CD4-positive, alpha-beta T cell treated with Interleukin-6 at 100 ng/mL for 8 hours (primary cell): Measurements from ENCODE around the gene MIOX.

Source experiments
- DNase-seq: peaks from one replicate; pipeline ENCODE4 v3.0.0-alpha.2; 2020; ENCODE audit warnings: mixed read lengths, low spot score

Gene MIOX

DNA sequence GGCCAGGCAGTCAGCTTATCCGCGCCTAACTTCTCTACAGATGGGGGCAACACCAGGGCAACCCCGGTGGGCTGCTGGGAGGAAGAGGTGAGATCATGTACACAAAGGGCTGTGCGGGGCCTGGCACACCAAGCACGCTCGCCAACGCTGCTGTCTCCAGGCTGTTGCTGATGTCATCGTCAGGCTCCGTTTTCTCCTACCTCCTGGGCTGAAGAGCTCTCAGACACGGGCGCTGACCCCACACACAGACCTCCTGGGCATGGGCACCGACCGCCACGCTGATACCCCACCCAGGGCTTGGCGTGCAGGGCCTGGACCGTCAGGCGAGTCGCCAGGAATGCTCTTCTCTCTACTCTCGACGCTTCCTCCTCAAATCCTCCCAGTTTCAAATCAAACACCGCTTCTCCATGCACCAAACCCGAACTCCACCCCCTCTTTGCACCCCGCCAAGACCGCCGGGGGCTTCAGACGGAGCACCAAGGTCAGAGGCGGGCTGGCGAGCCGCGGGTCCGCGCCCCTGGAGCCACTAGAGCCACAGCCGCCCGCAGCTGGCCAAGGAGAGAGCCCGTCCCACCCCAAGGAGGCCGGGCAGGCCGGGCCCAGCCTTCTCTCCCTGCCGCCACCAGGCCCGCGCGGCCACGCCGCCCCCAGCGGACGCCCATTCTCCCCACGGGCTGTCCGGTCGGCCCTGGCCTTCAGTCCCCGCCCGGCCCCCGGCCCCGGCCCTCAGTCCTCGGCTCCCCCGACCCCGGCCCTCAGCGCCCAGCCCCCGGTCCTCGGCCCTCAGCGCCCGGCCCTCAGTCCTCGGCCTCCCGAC lies 12.6 kb upstream of the MIOX start:
- no peak for DNase-seq

DNA sequence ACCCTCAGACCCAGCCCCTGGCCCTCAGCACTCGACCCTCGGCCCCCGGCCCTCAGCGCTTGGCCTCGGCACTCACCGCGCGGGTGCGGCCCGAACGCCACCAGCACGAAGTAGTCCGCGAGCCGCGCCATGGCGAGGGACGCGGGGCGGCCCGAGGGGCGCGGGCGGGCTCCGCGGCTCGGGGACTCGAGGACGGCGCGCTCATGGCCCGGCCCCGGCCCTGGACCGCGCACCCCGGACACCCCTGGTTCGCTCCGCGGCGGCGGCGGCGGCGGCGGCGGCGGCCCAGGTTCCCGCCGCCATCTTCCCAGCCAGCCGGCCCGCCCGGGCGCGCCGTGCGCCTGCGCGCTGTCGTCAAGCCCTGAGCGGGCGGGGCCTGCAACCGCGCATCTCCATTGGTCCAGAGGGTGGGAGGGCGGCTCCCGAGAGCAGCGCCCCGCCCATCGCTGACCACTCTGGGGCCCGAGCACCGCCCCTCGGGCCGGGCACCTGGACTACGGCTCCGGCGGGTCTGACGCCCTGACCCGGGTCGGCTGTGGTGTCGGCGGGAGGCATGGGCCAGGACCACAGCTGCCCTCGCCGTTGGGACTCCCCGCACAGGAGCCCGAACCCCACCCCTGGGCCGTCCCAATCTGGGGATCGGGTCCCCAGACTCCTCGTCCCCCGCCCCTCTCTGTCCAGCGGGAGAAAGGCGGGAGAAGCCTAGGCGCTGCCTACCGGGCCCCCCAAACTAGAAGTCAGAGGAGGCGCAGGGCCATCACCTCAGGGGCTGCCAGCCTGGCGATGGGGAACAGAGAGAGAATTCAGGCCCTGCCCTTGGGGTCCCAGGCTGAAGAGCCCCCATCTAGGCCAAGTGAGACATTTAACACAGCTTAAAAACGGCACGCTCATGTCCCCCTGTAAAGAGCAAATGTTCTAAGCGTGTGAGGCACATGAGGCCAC lies 11.7 kb upstream of the MIOX start, which contains the start of gene SBF1:
Gene SBF1, minus strand, starts transcription at position 326 of the 942 bp plus-strand sequence. Its CDS starts 195 bp downstream, at position 131.
- peak; percentile 87 for DNase-seq

- DNase-seq: no peak
These were observed 11.0 kb upstream of the MIOX start for GRCh38 chr22:50475652-50476002.

DNA sequence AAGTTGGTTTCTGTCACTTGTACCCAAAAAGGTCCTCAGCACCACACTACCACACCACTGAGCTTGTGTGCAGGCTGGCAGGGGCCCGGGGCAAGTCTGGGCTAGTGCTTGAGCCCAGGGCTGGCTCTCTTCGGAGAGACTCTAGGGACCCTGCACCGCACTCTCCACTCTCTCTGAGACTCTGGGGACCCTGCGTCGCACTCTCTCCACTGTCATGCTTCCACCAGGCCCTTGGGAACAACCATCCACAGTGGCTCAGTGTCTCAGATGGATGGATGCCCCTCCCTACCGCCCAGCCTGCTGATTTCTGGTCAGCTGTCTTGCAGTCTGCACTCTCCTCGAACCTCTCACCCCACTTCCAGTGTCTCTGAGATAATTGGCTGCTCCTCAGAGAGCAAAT lies 9.8 kb upstream of the MIOX start:
- DNase-seq: no peak

- no peak for DNase-seq
These were observed 8.7 kb upstream of the MIOX start for GRCh38 chr22:50477923-50478322.

DNA sequence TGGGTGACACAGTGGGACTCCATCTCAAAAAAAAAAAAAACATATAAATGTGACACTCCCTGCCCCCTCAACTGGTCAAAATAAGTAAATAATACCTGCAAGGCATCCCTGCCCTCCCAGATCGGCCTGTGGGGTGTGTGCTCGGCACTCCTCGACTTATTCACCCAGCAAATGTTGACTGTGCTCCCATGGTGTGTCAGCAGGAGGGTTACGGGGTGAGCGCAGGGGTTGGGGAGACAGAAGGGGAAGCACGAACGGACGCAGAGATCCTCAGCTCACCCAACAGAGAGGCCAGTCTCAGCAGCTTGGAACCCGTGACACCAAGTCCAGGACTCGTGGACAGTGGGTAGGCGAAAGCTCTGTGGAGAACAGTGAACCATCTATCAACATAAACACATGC lies 6.9 kb upstream of the MIOX start:
- no peak for DNase-seq

- DNase-seq: no peak
These were observed 5.6 kb upstream of the MIOX start for GRCh38 chr22:50481045-50481439.

DNA sequence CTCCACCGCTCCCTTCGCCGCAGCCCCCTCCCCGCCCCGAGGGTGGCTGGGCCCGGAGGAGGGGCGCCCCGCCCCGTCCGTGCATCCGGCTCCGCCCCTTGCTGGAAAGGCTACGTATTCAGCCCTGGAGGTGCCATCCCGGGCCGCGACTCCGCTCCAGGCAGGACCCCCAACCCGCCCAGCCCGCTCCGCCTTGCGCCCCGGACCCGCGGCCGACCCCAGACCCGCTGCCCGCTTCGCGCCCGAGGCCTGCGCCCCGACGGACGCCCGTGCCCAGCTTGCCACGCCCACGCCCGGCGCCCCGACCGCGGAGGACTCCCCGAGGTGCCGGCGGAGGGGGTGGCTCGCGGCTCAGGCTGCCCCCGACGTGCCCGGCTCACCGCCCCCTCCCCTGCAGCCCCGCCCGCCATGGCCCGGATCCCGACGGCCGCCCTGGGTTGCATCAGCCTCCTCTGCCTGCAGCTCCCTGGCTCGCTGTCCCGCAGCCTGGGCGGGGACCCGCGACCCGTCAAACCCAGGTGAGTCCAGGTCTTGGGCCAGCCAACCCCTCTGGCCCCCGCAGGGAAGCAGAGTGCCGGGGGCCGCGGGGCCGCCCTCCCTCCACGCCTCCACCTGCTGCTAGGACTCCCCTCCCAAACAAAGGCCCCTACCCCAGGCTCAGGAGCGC lies 5.1 kb upstream of the MIOX start, which contains the start of gene ADM2:
Gene ADM2, plus strand, starts transcription at position 104 of the 667 bp plus-strand sequence. Its CDS starts 305 bp downstream, at position 409.
- peak; percentile 62 for DNase-seq

- DNase-seq: no peak
These were observed 4.3 kb upstream of the MIOX start for GRCh38 chr22:50482107-50483074.

DNA sequence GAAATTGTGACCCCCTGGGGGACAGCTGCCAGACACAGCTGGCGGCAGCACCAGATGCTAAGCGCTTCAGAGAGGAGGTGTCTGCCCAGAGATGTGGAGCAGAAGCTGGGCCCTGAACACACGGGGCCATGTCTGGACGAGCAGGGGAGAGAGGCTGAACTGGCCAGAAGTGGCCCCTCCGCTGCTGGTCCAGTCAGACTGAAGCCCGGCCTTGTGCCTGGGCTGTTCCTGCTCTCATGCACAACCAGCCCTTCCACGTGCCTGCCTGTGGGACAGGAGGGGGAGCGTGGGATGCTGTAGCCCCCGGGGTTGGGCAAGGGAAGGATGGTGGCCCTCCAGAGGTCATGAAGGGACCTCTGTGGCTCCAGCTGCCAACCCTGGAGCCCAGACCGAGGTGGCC lies 3.6 kb upstream of the MIOX start:
- DNase-seq: no peak

- DNase-seq: no peak
These were observed 3.1 kb upstream of the MIOX start for GRCh38 chr22:50483556-50483955.

DNA sequence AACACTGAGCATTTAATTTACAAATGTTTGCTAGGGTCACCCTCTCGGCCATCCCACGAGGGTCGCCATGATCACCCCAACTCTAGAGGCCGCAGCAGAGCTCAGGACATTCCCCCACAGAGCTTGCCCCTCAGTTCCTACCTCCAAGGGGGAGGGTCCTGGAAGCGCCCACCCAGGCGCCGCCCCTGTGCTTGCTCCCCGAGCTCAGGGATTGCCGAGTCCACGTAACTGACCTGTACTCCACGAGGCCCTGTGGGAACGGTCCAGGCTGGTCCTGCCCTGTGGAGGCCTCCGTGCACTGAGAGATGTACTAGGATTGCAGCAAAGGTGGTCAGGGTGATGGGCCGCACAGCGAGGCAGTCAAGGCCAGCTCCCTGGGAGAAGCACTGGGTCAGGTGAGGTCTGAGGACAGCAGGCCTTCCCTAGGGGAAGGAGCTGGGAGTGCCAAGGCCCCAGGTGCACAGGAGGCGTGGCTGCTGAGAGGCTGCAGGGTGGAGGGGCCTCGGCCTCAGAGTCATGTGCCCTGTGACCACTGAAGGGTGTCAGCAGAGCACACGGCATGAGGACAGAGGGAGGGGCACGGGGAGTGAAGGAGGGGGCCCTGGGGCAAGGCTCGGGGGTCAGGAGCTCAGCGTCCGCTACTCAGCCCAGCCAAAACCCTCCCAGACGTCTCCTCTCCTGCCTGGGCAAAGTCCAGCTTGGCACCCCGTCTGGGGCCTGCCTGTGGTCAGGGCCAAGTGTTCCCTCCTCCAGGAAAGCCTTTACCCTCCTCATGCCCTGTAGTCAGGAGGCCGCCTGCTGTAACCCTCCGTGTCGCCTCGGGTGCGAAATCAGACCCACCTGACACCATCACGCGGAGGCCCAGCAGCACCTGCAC lies 2.4 kb upstream of the MIOX start:
- no peak for DNase-seq

GRCh38 chr22:50485221-50486131 lies 1.2 kb upstream of the MIOX start:
- no peak for DNase-seq

DNA sequence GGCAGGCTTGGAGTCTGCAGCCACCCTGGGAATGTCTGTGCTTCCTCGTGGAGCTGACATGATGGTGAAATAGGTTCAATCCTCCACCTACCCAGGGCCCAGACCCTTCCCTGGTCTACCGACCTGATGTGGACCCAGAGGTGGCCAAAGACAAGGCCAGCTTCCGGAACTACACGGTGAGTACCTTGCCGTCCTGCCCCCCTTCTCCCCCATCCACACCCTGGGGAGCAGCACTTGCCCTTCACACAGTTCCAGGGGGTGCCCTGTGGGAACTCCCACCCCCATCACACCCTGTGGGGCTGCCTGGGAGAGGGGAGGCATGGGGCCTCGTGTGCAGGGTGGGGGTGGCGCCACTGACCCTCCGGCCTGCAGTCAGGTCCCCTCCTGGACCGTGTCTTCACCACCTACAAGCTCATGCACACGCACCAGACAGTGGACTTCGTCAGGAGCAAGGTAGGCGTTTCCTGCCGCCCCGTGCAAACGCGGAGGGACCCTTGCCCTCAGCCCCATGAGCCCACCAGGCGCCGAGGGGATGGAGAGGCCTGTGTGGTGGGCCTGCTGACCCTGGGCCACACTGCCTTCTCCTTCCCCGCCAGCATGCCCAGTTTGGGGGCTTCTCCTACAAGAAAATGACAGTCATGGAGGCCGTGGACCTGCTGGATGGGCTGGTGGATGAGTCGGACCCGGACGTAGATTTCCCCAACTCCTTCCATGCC lies 789 bp downstream of the MIOX start:
- no peak for DNase-seq

DNA sequence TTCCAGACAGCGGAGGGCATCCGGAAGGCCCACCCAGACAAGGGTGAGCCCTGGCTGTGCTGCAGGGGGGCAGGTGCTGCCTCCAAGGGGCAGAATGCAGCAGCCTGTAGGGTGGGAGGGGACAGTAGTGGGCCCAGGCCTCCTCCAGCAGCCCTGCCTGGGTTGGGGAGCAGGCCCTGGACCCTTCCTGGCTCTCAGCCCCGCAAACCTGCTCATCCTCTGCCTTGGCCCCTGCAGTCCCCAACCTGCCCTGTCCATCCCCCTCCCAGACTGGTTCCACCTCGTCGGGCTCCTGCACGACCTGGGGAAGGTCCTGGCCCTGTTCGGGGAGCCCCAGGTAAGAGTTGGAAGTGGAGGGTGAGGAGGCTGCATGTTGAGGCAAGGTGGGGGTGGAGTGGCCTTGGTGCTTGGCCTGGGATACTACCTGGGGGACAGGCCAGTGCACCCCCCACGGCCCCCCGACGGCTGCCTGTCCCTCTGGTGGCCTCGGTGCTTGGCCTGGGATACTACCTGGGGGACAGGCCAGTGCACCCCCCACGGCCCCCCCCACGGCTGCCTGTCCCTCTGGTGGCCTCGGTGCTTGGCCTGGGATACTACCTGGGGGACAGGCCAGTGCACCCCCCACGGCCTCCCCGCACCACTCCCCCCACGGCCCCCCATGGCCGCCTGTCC lies 1.5 kb downstream of the MIOX start:
- no peak for DNase-seq

- DNase-seq: no peak
These were observed 2.2 kb downstream of the MIOX start for GRCh38 chr22:50488886-50489285.

GRCh38 chr22:50489363-50490243 lies 2.9 kb downstream of the MIOX start:
- DNase-seq: no peak
